HFFc6 (cell line): ENCODE measurements around the gene RSPO3. TPM values are rescaled to one million over a fixed set of nuclear protein-coding genes. Genes with fewer than 3 reads are reported as not detected.

Experiments used
- DNase-seq: peaks from one replicate; pipeline ENCODE4 v3.0.0-alpha.2; 2018
- H3K27ac Mint-ChIP-seq: 2 replicates; pipeline ENCODE4 v1.8.0; 2020; ENCODE audit warnings: mild to moderate bottlenecking, mixed read lengths
- H3K27me3 Mint-ChIP-seq: 2 replicates; pipeline ENCODE4 v1.8.0; 2021; ENCODE audit warnings: mild to moderate bottlenecking, moderate library complexity, mixed read lengths; ENCODE audit not compliant: insufficient read depth
- H3K36me3 Mint-ChIP-seq: 2 replicates; pipeline ENCODE4 v1.8.0; 2021; ENCODE audit warnings: low read depth, mixed read lengths
- H3K4me1 Mint-ChIP-seq: 2 replicates; pipeline ENCODE4 v1.8.0; 2020; ENCODE audit warnings: low read depth, mixed read lengths
- H3K4me3 Mint-ChIP-seq: 2 replicates; pipeline ENCODE4 v1.8.0; 2020; ENCODE audit warnings: mild to moderate bottlenecking, moderate library complexity, mixed read lengths
- H3K9me3 Mint-ChIP-seq: 2 replicates; pipeline ENCODE4 v1.8.0; 2020; ENCODE audit warnings: mild to moderate bottlenecking, mixed read lengths
- total RNA-seq, 6 experiments: library from RNA; stranded (reverse); fragmentation: NEBNext Ultra II Directional; extraction: Animal tissue kit (Norgen Biotek cat#: 25700); gene quantifications; 2 replicates in 1 of 6; 3 replicates in 5 of 6; pipeline ENCODE4 v1.2.3, GENCODE V29; 2021
- TF ChIP-seq, protein P1 (sequence below): fragments of 200-600 bp; sonication (generic); IDR thresholded peaks from 2 replicates; pipeline ENCODE4 v1.5.0; 2021; ENCODE audit warnings: antibody characterized with exemption, mild to moderate bottlenecking

The RSPO3 gene
- total RNA-seq, 6 experiments from 2014 or later: not detected

DNA sequence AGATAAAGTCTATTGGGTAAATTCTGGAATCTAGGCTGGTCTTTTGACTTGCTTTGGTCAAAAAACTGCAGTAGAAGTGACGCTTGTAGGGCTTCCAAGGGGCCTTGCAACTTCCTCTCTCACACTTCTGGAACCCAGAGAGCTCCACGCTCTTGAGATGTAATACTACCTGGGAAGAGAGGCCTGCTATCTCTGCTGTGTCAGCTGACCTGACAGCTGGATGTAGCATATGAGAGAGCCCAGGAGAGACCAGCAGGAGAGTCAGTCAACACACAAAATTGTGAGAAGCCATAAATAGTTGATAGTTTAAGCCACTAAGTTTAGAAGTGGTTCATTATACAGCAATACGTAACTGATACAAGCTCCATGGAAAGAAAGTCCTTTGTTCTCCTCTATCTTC lies 7.8 kb upstream of the RSPO3 start:
- no peak for DNase-seq
- Mint-ChIP-seq H3K9me3 (no peaks in the 10 kb centered on the region), H3K36me3 (no peaks in the 10 kb centered on the region), H3K27me3 (peaks cover 25% of the 10 kb centered on the region), H3K27ac (no peak overlapping the region), H3K4me3 (no peak overlapping the region), H3K4me1 (no peaks in the 10 kb centered on the region)
- TF ChIP-seq, protein P1, sequence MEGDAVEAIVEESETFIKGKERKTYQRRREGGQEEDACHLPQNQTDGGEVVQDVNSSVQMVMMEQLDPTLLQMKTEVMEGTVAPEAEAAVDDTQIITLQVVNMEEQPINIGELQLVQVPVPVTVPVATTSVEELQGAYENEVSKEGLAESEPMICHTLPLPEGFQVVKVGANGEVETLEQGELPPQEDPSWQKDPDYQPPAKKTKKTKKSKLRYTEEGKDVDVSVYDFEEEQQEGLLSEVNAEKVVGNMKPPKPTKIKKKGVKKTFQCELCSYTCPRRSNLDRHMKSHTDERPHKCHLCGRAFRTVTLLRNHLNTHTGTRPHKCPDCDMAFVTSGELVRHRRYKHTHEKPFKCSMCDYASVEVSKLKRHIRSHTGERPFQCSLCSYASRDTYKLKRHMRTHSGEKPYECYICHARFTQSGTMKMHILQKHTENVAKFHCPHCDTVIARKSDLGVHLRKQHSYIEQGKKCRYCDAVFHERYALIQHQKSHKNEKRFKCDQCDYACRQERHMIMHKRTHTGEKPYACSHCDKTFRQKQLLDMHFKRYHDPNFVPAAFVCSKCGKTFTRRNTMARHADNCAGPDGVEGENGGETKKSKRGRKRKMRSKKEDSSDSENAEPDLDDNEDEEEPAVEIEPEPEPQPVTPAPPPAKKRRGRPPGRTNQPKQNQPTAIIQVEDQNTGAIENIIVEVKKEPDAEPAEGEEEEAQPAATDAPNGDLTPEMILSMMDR: no peak

DNA sequence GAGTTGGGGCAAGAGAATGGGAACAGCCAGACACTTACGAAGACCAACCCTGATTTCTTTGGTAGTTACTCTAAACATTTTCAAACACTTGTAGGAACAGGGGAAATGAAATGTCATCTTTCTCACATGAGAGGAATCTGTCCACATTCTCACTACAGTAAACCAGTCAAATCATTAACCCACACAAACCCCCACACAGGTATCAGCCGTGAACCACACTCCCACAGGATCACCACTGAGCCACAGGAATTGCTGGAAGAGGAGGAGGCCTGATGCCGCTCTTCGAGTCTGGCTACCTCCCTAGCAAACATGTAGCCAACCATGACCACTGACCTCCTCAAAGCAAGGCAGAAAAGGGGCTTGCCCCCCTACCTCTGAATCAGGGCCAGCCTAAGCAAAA lies 6.9 kb upstream of the RSPO3 start:
- Mint-ChIP-seq H3K4me1 (no peaks in the 10 kb centered on the region), H3K4me3 (no peak overlapping the region), H3K27me3 (peaks cover 24% of the 10 kb centered on the region), H3K36me3 (no peaks in the 10 kb centered on the region), H3K9me3 (no peaks in the 10 kb centered on the region), H3K27ac (no peak overlapping the region)
- TF ChIP-seq, protein P1: no peak
- no peak for DNase-seq

- Mint-ChIP-seq H3K36me3 (no peaks in the 10 kb centered on the region), H3K4me1 (peaks cover 8% of the 10 kb centered on the region; the same call in 1 of the 2 replicates), H3K4me3 (no peak overlapping the region), H3K27ac (no peak overlapping the region), H3K27me3 (peaks cover 27% of the 10 kb centered on the region), H3K9me3 (no peaks in the 10 kb centered on the region)
- TF ChIP-seq, protein P1: no peak
- DNase-seq: no peak
Measured at GRCh38 chr6:127114214-127114760, 4.2 kb upstream of the RSPO3 start.

DNA sequence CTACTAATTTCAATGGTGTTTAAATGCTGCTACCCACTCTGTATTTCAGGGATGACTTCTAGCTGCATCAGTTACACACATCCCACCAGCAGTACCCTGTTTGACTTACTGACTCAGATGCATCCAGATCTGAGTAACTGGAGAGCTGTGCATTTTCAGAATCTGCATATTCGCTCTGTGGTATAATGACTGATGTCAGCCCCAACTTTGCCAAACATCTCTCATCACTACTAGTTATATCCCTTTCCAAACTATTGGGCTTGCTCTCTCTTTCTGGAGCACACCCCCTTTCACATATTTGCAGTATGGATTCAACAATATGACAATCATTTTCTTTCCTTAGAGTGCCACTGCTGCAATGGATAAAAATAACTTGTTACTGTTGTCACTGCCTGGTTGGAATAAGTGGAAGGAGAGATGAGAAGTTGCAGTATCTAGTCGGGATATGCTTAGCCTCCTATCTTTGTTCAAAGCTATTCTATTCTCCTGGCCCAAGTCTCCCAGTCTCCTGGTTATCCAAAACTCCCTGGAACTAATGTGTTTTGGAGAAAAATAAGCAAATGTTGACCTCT lies 3.3 kb upstream of the RSPO3 start:
- Mint-ChIP-seq H3K27me3 (peaks cover 33% of the 10 kb centered on the region), H3K9me3 (no peaks in the 10 kb centered on the region), H3K27ac (no peak overlapping the region), H3K36me3 (no peaks in the 10 kb centered on the region), H3K4me1 (peaks cover 13% of the 10 kb centered on the region; the same call in 1 of the 2 replicates), H3K4me3 (no peak overlapping the region)
- TF ChIP-seq, protein P1: no peak
- DNase-seq: no peak

GRCh38 chr6:127115746-127116145 lies 2.7 kb upstream of the RSPO3 start:
- Mint-ChIP-seq H3K27ac (no peak overlapping the region), H3K27me3 (peaks cover 37% of the 10 kb centered on the region), H3K9me3 (no peaks in the 10 kb centered on the region), H3K36me3 (no peaks in the 10 kb centered on the region), H3K4me3 (no peak overlapping the region), H3K4me1 (peaks cover 13% of the 10 kb centered on the region; the same call in 1 of the 2 replicates)
- TF ChIP-seq, protein P1: no peak
- DNase-seq: no peak
